ENCODE measurements around the gene SUPT7L. TPM values are rescaled to one million over a fixed set of nuclear protein-coding genes. Genes with fewer than 3 reads are reported as not detected.

Gene SUPT7L
- total and polyA plus RNA-seq, 2 of the 4 experiments (the other 2 are of a cell fraction): 16.7 to 33.4 TPM

- peaks cover 22% of the 10 kb centered on the region for H3K36me3 ChIP-seq (ENCODE audit: control insufficient read depth, insufficient read depth, low read length)
- no peaks in the 10 kb centered on the region for H3K27me3 ChIP-seq (ENCODE audit: control insufficient read depth, insufficient read depth, low read length)
- H3K9me1 ChIP-seq (ENCODE audit: insufficient read depth, low read length): peaks cover 4% of the 10 kb centered on the region; the same call in 1 of the 2 replicates
- H3K23ac ChIP-seq (ENCODE audit: low read depth, low read length): no peak overlapping the region
- no peak for ATAC-seq (ENCODE audit: low read depth)
- H3K9me3 ChIP-seq (ENCODE audit: control insufficient read depth, insufficient read depth, low read length): no peaks in the 10 kb centered on the region
- no peak for DNase-seq
- H2AFZ ChIP-seq (replicated peaks; ENCODE audit: low read length, poor library complexity): no peak overlapping the region
- TF ChIP-seq MXI1 (IDR thresholded peaks at IDR 0.05; ENCODE audit: borderline replicate concordance, low read depth, low read length) (no peak), CEBPB (IDR thresholded peaks at IDR 0.05; ENCODE audit: low read depth, low read length) (no peak), NFE2L2 (IDR thresholded peaks at IDR 0.05; ENCODE audit: low read depth, low read length) (no peak), POLR2A (IDR thresholded peaks at IDR 0.05; ENCODE audit: low read depth, low read length) (no peak), MAFK (IDR thresholded peaks at IDR 0.05; ENCODE audit: low read depth, low read length) (no peak), RCOR1 (IDR thresholded peaks at IDR 0.05; ENCODE audit: insufficient replicate concordance, low read length) (no peak), CHD1 (IDR thresholded peaks at IDR 0.05; ENCODE audit: low read depth, low read length) (no peak), FOS (IDR thresholded peaks at IDR 0.05; ENCODE audit: low read depth, low read length) (no peak), BHLHE40 (IDR thresholded peaks at IDR 0.05; ENCODE audit: low read depth, low read length) (no peak), USF2 (IDR thresholded peaks at IDR 0.05; ENCODE audit: low read depth, low read length) (no peak), RAD21 (IDR thresholded peaks at IDR 0.05; ENCODE audit: low read length) (no peak), MAZ (IDR thresholded peaks at IDR 0.05; ENCODE audit: borderline replicate concordance, low read depth, low read length) (no peak), RFX5 (IDR thresholded peaks at IDR 0.05; ENCODE audit: low read depth, low read length) (no peak)
- in situ Hi-C loops (cut with MboI; ENCODE audit: low sequenced_read_pairs) (no loop called here), dilution Hi-C loops (cut with HindIII; ENCODE audit: low sequenced_read_pairs, unreplicated experiment) (no loop called here), intact Hi-C loops (cut with micrococcal nuclease) (no loop called here)
- no peak overlapping the region for H3K27ac ChIP-seq (ENCODE audit: insufficient read depth, low read length)
- H2AK9ac ChIP-seq (replicated peaks; ENCODE audit: low read depth, low read length, poor library complexity): no peak overlapping the region
- no peak overlapping the region for H3K18ac ChIP-seq (ENCODE audit: low read depth, low read length)
- no peak overlapping the region for H2BK20ac ChIP-seq (ENCODE audit: low read depth, low read length)
- H3K4me2 ChIP-seq (ENCODE audit: low read depth, low read length): no peak overlapping the region
- no peak overlapping the region for H2AK5ac ChIP-seq (ENCODE audit: low read depth, low read length)
- no peak overlapping the region for H3K56ac ChIP-seq (ENCODE audit: extremely low read depth, insufficient read depth, low read length)
- no peak overlapping the region for H3K4me3 ChIP-seq (ENCODE audit: insufficient read depth, low read depth, low read length)
- BruUV-seq (replicated peaks): no TSS peak
- H3K79me1 ChIP-seq (ENCODE audit: low read depth in 1 of 2, low read length in 2 of 2): no peaks in the 10 kb centered on the region; a peak in 1 of 4 replicates
- H4K20me1 ChIP-seq (ENCODE audit: insufficient read depth, low read length): no peaks in the 10 kb centered on the region
- H3K9ac ChIP-seq (ENCODE audit: low read depth, low read length): no peak overlapping the region
- no peak overlapping the region for H4K5ac ChIP-seq (ENCODE audit: low read depth, low read length)
- POLR2A ChIA-PET (ENCODE audit: unreplicated experiment): no interaction called here
- no peak overlapping the region for H2BK120ac ChIP-seq (ENCODE audit: low read depth, low read length)
- no peak overlapping the region for H4K8ac ChIP-seq (ENCODE audit: low read depth in 2 of 2, low read length in 2 of 2)
- CTCF ChIA-PET: no interaction called here
- no peak overlapping the region for H3K14ac ChIP-seq (replicated peaks; ENCODE audit: low read depth, low read length)
- no peaks in the 10 kb centered on the region for H3K4me1 ChIP-seq (ENCODE audit: control insufficient read depth, insufficient read depth, low read length)
- no peak overlapping the region for H3K4ac ChIP-seq (ENCODE audit: low read depth, low read length)
- no peak overlapping the region for H2BK15ac ChIP-seq (ENCODE audit: low read depth, low read length)
- H2BK5ac ChIP-seq (ENCODE audit: low read depth, low read length, poor library complexity, severe bottlenecking): no peak overlapping the region
- no peak overlapping the region for H4K91ac ChIP-seq (ENCODE audit: insufficient read depth, low read depth, low read length)
These were observed 26.6 kb upstream of the SUPT7L start for GRCh38 chr2:27690052-27690451.
